Brain pericyte (primary cell): ENCODE measurements around the gene PLEKHJ1.
"Not testable (repeated sequence)": the region's sequence is repeated elsewhere in the genome, so short reads cannot be mapped to it uniquely, and the experiment has no call there.

Source experiments
- DNase-seq: peaks from one replicate; pipeline ENCODE4 v3.0.0-alpha.2; 2012; ENCODE audit warnings: low read depth, low spot score

PLEKHJ1 gene

GRCh38 chr19:2221918-2222317 lies 14.2 kb downstream of the PLEKHJ1 start:
- DNase-seq, result no peak

GRCh38 chr19:2221250-2221831 lies 14.8 kb downstream of the PLEKHJ1 start:
- DNase-seq, result peak; percentile 70

- no peak for DNase-seq
These were observed 16.4 kb downstream of the PLEKHJ1 start for GRCh38 chr19:2219726-2220125.

GRCh38 chr19:2217591-2217990 lies 18.5 kb downstream of the PLEKHJ1 start:
- DNase-seq, result no peak

GRCh38 chr19:2216361-2217225 lies 19.5 kb downstream of the PLEKHJ1 start:
- DNase-seq, result no peak

- no peak for DNase-seq
These were observed 20.8 kb downstream of the PLEKHJ1 start for GRCh38 chr19:2215281-2215751.

- DNase-seq, result no peak
These were observed 21.9 kb downstream of the PLEKHJ1 start for GRCh38 chr19:2214251-2214650.

- no peak for DNase-seq
These were observed 22.3 kb downstream of the PLEKHJ1 start for GRCh38 chr19:2213799-2214198.

- DNase-seq, result no peak
These were observed 23.0 kb downstream of the PLEKHJ1 start for GRCh38 chr19:2212861-2213711.

- no peak for DNase-seq
These were observed 25.0 kb downstream of the PLEKHJ1 start for GRCh38 chr19:2210987-2211740.

- no peak for DNase-seq
These were observed 25.9 kb downstream of the PLEKHJ1 start for GRCh38 chr19:2210206-2210605.

GRCh38 chr19:2209408-2209807 lies 26.7 kb downstream of the PLEKHJ1 start:
- DNase-seq, result no peak

GRCh38 chr19:2208975-2209374 lies 27.2 kb downstream of the PLEKHJ1 start:
- DNase-seq, result no peak

- no peak for DNase-seq
These were observed 27.9 kb downstream of the PLEKHJ1 start for GRCh38 chr19:2207991-2208860.

- no peak for DNase-seq
These were observed 29.1 kb downstream of the PLEKHJ1 start for GRCh38 chr19:2207008-2207407.

- no peak for DNase-seq
These were observed 33.8 kb downstream of the PLEKHJ1 start for GRCh38 chr19:2202366-2202765.

GRCh38 chr19:2201473-2202148 lies 34.5 kb downstream of the PLEKHJ1 start:
- no peak for DNase-seq

GRCh38 chr19:2200624-2201294 lies 35.4 kb downstream of the PLEKHJ1 start:
- not testable (repeated sequence) for DNase-seq
